Smooth muscle cell (in vitro differentiated cells): ENCODE results near the gene TMTC2. TPM values are rescaled to one million over a fixed set of nuclear protein-coding genes. Genes with fewer than 3 reads are reported as not detected.

Experiments
- DNase-seq: peaks from one replicate; lab custom pipeline; 2025; ENCODE audit not compliant: unreplicated experiment; lab: John Stamatoyannopoulos, UW
- H2AFZ ChIP-seq: fragments of 200-600 bp; sonication (generic); 2 replicates; pipeline ENCODE4 v1.6.0; 2016; ENCODE audit warnings: antibody characterized with exemption, low read depth, mild to moderate bottlenecking
- H3F3A ChIP-seq: fragments of 200-600 bp; sonication (generic); 2 replicates; pipeline ENCODE4 v1.6.0; 2017; ENCODE audit warnings: antibody characterized with exemption, low read depth
- H3K27ac ChIP-seq: fragments of 200-600 bp; sonication (generic); 2 replicates; pipeline ENCODE4 v1.5.1; 2016; ENCODE audit warnings: low read depth, mild to moderate bottlenecking
- H3K27me3 ChIP-seq: fragments of 200-600 bp; sonication (generic); 2 replicates; pipeline ENCODE4 v1.6.1; 2016; ENCODE audit warnings: low read depth, mild to moderate bottlenecking
- H3K36me3 ChIP-seq: fragments of 200-600 bp; sonication (generic); 2 replicates; pipeline ENCODE4 v1.5.1; 2016; ENCODE audit warnings: low read depth
- H3K4me1 ChIP-seq: fragments of 200-600 bp; sonication (generic); 2 replicates; pipeline ENCODE4 v1.5.1; 2016; ENCODE audit warnings: low read depth
- H3K4me2 ChIP-seq: fragments of 200-600 bp; sonication (generic); 2 replicates; pipeline ENCODE4 v1.6.0; 2016; ENCODE audit warnings: mild to moderate bottlenecking
- H3K4me3 ChIP-seq: fragments of 200-600 bp; sonication (generic); 2 replicates; pipeline ENCODE4 v1.5.1; 2016; ENCODE audit warnings: mild to moderate bottlenecking
- H3K79me2 ChIP-seq: fragments of 200-600 bp; sonication (generic); 2 replicates; pipeline ENCODE4 v1.6.0; 2016; ENCODE audit warnings: low read depth, mild to moderate bottlenecking
- H3K9ac ChIP-seq: fragments of 200-600 bp; sonication (generic); 2 replicates; pipeline ENCODE4 v1.6.0; 2016; ENCODE audit warnings: low read depth
- H3K9me3 ChIP-seq: fragments of 200-600 bp; sonication (generic); replicated peaks from 2 replicates; pipeline ENCODE4 v1.5.1; 2016; ENCODE audit warnings: low read depth
- H4K20me1 ChIP-seq: fragments of 200-600 bp; sonication (generic); 2 replicates; pipeline ENCODE4 v1.6.0; 2016; ENCODE audit warnings: low read depth
- WGBS: methylation state at CpG from one replicate; pipeline ENCODE4 v1.1.7; 2016; ENCODE audit warnings: low lambda C conversion rate; 5-methylcytosine and 5-hydroxymethylcytosine counted together
- polyA plus RNA-seq: library from polyadenylated mRNA; unstranded; fragments of >200 nt; fragmentation: Nextera tagmentation; extraction: Ambion mirVana; gene quantifications from 2 replicates; pipeline ENCODE4 v1.2.1, GENCODE V29; 2016
- total RNA-seq: library from RNA; depleted of rRNA; stranded (reverse); fragments of >200 nt; gene quantifications from 2 replicates; pipeline ENCODE4 v1.2.3, GENCODE V29; 2014
- TF ChIP-seq, protein P1 (sequence below): fragments of 200-600 bp; sonication (generic); IDR thresholded peaks from 2 replicates; pipeline ENCODE4 v1.5.1; 2017; ENCODE audit warnings: borderline replicate concordance, mild to moderate bottlenecking, antibody characterized with exemption; ENCODE audit not compliant: insufficient read depth, poor library complexity, severe bottlenecking

TMTC2 gene
- total and polyA plus RNA-seq, 2 experiments from 2014 or later: 0.71 to 10.6 TPM

DNA sequence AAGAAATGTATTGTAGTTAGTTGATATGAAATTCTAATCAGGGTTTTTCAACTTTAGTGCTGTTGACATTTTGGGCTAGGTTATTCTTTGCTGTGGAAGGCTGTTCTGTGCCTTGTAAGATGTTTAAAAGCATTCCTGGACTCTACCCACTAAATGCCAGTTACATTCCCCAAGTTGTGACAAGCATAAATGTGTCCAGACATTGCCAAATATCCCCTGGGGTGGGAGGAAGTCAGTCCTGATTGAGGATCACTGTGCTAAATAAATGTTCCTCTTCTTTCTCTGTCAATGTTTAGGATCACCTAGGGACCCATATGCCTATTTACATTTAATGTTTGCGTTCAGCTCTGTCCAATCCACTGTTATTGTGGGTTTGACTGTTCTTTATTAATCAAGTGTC lies 268.3 kb downstream of the TMTC2 start:
- Histone ChIP-seq H2AFZ (no peak overlapping the region), H3K4me3 (no peak overlapping the region), H4K20me1 (no peaks in the 10 kb centered on the region), H3K9ac (no peak overlapping the region), H3K4me1 (no peaks in the 10 kb centered on the region), H3K36me3 (no peaks in the 10 kb centered on the region), H3K27ac (no peak overlapping the region), H3K4me2 (no peak overlapping the region), H3K9me3 (no peaks in the 10 kb centered on the region), H3F3A (no peaks in the 10 kb centered on the region), H3K79me2 (no peaks in the 10 kb centered on the region), H3K27me3 (no peaks in the 10 kb centered on the region)
- WGBS: 83% methylated on average over 1 of the region's 1 CpG
- no peak for DNase-seq
- TF ChIP-seq, protein P1, sequence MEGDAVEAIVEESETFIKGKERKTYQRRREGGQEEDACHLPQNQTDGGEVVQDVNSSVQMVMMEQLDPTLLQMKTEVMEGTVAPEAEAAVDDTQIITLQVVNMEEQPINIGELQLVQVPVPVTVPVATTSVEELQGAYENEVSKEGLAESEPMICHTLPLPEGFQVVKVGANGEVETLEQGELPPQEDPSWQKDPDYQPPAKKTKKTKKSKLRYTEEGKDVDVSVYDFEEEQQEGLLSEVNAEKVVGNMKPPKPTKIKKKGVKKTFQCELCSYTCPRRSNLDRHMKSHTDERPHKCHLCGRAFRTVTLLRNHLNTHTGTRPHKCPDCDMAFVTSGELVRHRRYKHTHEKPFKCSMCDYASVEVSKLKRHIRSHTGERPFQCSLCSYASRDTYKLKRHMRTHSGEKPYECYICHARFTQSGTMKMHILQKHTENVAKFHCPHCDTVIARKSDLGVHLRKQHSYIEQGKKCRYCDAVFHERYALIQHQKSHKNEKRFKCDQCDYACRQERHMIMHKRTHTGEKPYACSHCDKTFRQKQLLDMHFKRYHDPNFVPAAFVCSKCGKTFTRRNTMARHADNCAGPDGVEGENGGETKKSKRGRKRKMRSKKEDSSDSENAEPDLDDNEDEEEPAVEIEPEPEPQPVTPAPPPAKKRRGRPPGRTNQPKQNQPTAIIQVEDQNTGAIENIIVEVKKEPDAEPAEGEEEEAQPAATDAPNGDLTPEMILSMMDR: no peak

DNA sequence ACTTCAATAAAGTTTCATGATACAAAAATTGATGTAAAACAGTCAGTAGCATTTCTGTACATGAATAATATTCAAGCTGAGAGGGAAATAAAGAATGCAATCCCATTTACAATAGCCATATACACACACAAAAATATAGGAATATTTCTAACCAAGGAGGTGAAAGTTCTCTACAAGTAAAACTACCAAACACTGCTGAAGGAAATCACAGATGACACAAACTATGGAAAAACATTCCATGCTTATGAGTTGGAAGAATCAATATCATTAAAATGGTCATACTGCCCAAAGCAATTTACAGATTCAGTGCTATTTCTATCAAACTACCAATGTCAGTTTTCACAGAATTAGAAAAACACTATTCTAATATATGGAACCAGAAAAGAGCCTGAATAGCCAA lies 272.3 kb downstream of the TMTC2 start:
- Histone ChIP-seq H3K36me3 (no peaks in the 10 kb centered on the region), H3K79me2 (no peaks in the 10 kb centered on the region)
- TF ChIP-seq, protein P1: no peak

DNA sequence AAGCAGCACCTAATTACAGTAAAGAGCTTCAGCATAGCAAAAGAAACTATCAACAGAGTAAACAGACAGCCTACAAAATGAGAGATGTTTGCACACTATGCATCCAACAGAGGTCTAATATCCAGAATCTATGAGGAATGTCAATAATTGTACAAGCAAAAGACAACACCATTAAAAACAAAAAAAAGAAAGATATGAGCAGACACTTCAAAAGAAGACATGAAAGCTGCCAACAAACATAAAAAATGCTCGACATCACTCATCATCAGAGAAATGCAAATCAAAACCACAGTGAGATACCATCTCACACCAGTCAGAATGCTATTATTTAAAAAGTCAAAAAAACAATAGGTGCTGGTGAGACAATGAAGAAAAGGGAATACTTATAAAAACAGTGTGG lies 273.1 kb downstream of the TMTC2 start:
- Histone ChIP-seq H3K79me2 (no peaks in the 10 kb centered on the region), H3F3A (no peaks in the 10 kb centered on the region), H3K4me2 (no peak overlapping the region), H3K9ac (no peak overlapping the region), H3K4me3 (no peak overlapping the region), H3K27me3 (no peaks in the 10 kb centered on the region), H3K36me3 (no peaks in the 10 kb centered on the region), H3K4me1 (peaks cover 4% of the 10 kb centered on the region), H2AFZ (no peak overlapping the region), H4K20me1 (no peaks in the 10 kb centered on the region), H3K9me3 (no peaks in the 10 kb centered on the region), H3K27ac (no peak overlapping the region)
- DNase-seq: no peak
- TF ChIP-seq, protein P1: no peak
- WGBS: 77% methylated on average over 1 of the region's 1 CpG

More for the DNA sequence above, 272.3 kb downstream of the TMTC2 start:
- Histone ChIP-seq H2AFZ (no peak overlapping the region), H3F3A (no peaks in the 10 kb centered on the region), H3K4me2 (no peak overlapping the region), H3K4me1 (no peaks in the 10 kb centered on the region), H3K4me3 (no peak overlapping the region), H3K9me3 (no peaks in the 10 kb centered on the region), H4K20me1 (no peaks in the 10 kb centered on the region), H3K9ac (no peak overlapping the region), H3K27ac (no peak overlapping the region), H3K27me3 (no peaks in the 10 kb centered on the region)
- no peak for DNase-seq

DNA sequence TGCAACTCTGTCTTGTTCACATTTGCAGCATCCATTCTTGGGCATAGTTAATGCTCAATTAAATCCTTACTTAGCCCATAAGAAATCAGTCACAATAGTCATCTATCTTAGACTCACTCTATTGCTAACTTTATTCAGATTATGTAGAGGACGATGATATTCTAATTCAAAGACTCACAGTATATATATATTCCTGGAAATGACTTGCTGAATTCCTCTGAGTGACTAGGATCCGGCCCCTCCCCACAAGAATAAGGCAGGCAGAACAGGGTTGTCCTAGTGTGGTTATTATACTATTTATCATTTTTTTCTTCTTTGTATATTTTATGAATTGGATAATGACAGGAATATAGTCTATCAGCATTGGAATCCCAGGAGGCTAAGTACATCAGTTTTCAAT lies 275.1 kb downstream of the TMTC2 start:
- H3F3A ChIP-seq: no peaks in the 10 kb centered on the region
- no peak overlapping the region for H3K4me2 ChIP-seq
- H3K36me3 ChIP-seq: no peaks in the 10 kb centered on the region
- H4K20me1 ChIP-seq: no peaks in the 10 kb centered on the region
- peaks cover 4% of the 10 kb centered on the region for H3K4me1 ChIP-seq
- H3K9me3 ChIP-seq: no peaks in the 10 kb centered on the region
- no peak for DNase-seq
- no peak overlapping the region for H3K4me3 ChIP-seq
- no peaks in the 10 kb centered on the region for H3K27me3 ChIP-seq
- H3K79me2 ChIP-seq: no peaks in the 10 kb centered on the region
- 90% methylated on average over 2 of the region's 2 CpGs for WGBS
- TF ChIP-seq, protein P1: no peak
- H3K27ac ChIP-seq: no peak overlapping the region
- no peak overlapping the region for H3K9ac ChIP-seq
- no peak overlapping the region for H2AFZ ChIP-seq
